Activated B cell treated with CpG ODN at 0.5 μM for 24 hours (primary cell): ENCODE results near the gene TPM2. TPM values are rescaled to one million over a fixed set of nuclear protein-coding genes. Genes with fewer than 3 reads are reported as not detected.

Source experiments
- ATAC-seq: fragments of 200-7000 bp; cut with Tn5 transposase; one replicate; pipeline ENCODE4 v1.10.0; 2021; ENCODE audit warnings: low read depth, mild to moderate bottlenecking, moderate library complexity
- CTCF ChIA-PET: fragments of 350-600 bp; sonication (Branson Sonifier 250); formaldehyde crosslinking; loops from one replicate; lab custom pipeline; 2021; ENCODE audit warnings: antibody characterized with exemption; lab: Charles Lee
- POLR2A ChIA-PET: fragments of 350-600 bp; sonication (Branson Sonifier 250); formaldehyde crosslinking; loops from one replicate; lab custom pipeline; 2021; ENCODE audit warnings: antibody characterized with exemption; lab: Charles Lee
- DNase-seq: peaks from one replicate; pipeline ENCODE4 v3.0.0; 2022
- H3K27ac Mint-ChIP-seq: one replicate; pipeline ENCODE4 v1.8.0; 2020; ENCODE audit warnings: mixed read lengths
- H3K27me3 Mint-ChIP-seq: one replicate; pipeline ENCODE4 v1.8.0; 2021; ENCODE audit warnings: mixed read lengths
- H3K36me3 Mint-ChIP-seq: one replicate; pipeline ENCODE4 v1.8.0; 2021; ENCODE audit warnings: low read depth, mixed read lengths
- H3K4me1 Mint-ChIP-seq: one replicate; pipeline ENCODE4 v1.8.0; 2021; ENCODE audit warnings: mixed read lengths
- H3K4me3 Mint-ChIP-seq: one replicate; pipeline ENCODE4 v1.8.0; 2020; ENCODE audit warnings: mild to moderate bottlenecking, mixed read lengths
- H3K9me3 Mint-ChIP-seq: one replicate; pipeline ENCODE4 v1.8.0; 2020; ENCODE audit warnings: mixed read lengths
- CTCF ChIP-seq: fragments of 200-600 bp; IDR thresholded peaks from one replicate; pipeline ENCODE4 v1.8.0; 2022; ENCODE audit warnings: antibody characterized with exemption, mild to moderate bottlenecking
- intact Hi-C: fragments of 100-400 bp; cut with micrococcal nuclease; formaldehyde crosslinking; loops from one replicate; pipeline ENCODE4 v1.15.1; 2024
- total RNA-seq: library from RNA; stranded (reverse); gene quantifications from 2 replicates; pipeline ENCODE4 v1.2.3, GENCODE V29; 2022

TPM2 gene
- total RNA-seq, 1 donor from 2014 or later: 2.0 TPM

GRCh38 chr9:35690294-35690613, 529 bp upstream of the TPM2 start:
- DNase-seq: no peak
- ATAC-seq: peak; percentile 21

DNA sequence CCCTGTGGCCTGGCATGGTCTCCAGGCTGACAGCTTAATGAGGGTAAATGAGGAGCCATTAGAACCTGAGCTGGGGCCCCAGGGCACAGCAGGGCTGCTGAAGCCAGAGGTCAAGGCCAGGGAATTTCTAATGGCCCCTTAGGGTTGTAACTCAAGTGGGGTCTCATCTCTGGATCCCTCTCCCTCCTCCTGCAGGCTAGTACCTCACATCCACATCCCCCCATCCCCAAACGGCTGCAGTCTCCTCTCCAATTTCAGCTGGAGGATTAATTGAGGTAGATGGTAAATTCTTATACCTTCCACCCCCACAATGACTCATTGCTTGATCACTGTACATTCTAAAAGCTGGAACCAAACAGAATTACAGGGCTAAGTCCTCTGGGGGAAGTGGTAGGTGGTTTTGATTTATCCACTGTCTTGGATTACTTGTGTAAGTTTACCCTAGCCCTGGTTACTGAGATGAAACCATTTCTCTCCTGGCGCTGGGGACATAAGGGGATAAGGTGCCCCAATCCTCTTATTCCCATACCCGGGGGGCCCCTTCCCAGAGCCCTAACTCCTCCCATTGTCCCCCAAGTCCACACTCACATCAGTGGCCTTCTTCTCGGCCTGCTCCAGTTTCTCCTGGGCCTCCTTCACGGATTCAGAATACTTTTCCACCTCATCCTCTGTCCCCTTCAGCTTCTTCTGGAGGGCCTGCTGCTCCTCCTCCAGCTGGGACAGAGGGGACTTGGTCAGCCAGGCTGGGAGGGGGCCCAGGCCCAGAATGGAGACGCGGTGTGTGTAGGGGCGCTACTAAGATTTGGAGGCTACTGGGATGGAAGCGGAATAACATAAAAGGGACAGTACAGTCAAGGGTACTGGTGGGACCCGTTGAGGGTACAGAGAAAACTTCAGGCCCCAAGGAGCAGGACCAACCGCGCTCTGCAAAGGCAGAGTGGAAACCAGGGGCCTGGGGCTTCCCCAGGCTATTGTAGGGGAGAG, 875 bp downstream of the TPM2 start:
- no peak for TF ChIP-seq CTCF
- ChIA-PET CTCF (interaction anchor here (1.2 to 3.6 kb wide), 2 partner anchors 7 to 30 kb away, joined by 4 to 23 read pairs; partner anchors contain the start of gene CCDC107), POLR2A (interaction anchor here (1.0 to 1.8 kb wide), 3 partner anchors 8 to 73 kb away, joined by 3 to 4 read pairs (median 3); no protein-coding TSS in a partner anchor)
- H3K27me3 Mint-ChIP-seq: no peaks in the 10 kb centered on the region
- H3K4me1 Mint-ChIP-seq: peaks cover 12% of the 10 kb centered on the region
- H3K9me3 Mint-ChIP-seq: no peaks in the 10 kb centered on the region
- no peak overlapping the region for H3K27ac Mint-ChIP-seq
- DNase-seq: no peak
- intact Hi-C loops: no loop called here
- H3K4me3 Mint-ChIP-seq: peak overlapping the region; percentile 67
- ATAC-seq: no peak
- peaks cover 2% of the 10 kb centered on the region for H3K36me3 Mint-ChIP-seq

More at GRCh38 chr9:35690294-35690613, 529 bp upstream of the TPM2 start:
- Mint-ChIP-seq H3K9me3 (no peaks in the 10 kb centered on the region), H3K27ac (no peak overlapping the region), H3K27me3 (no peaks in the 10 kb centered on the region), H3K4me3 (peak overlapping the region; percentile 86), H3K36me3 (peaks cover 2% of the 10 kb centered on the region), H3K4me1 (peaks cover 12% of the 10 kb centered on the region)
- TF ChIP-seq CTCF: no peak
- CTCF ChIA-PET: interaction anchor here (0.8 to 3.1 kb wide), 3 partner anchors 25 to 192 kb away, joined by 3 to 8 read pairs (median 4); partner anchors contain the start of gene ARHGEF39
- intact Hi-C loops: loop anchor here (1.0 kb wide), 1 partner anchor 25 kb away; the partner anchor contains the start of gene ARHGEF39
- POLR2A ChIA-PET: interaction anchor here (0.6 to 1.6 kb wide), 10 partner anchors 14 to 707 kb away, joined by 3 to 6 read pairs (median 4); partner anchors contain the start of genes CCDC107, CREB3, RMRP and TLN1

DNA sequence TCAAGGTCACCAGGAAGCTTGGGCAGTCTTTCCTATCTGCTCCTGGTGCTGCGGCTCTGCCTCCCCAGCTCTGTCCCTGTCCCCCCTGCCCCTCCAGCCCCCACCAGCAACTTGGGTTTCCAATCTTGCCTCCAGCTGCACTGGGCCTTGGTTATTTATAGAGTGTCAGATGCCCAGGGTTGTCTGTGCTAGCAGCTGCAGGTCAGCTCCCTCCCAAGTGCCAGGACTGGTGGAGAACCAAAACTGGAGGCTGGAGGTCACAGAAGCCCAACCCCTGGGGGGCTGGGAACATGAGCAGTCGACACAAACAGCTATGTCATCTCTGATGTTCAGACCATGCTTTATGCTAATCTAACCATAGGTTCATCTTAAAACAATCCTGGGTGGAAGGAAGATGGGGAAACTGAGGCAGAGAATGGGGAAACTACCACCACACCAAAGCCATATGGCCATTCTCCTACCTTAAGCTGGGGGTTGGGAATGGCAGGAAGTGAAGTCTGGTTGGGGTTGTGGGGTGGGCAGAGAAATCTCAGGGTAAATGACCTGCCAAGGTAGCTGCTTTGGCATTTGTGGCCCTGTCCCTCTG, 1.7 kb downstream of the TPM2 start:
- ATAC-seq: no peak
- peaks cover 2% of the 10 kb centered on the region for H3K36me3 Mint-ChIP-seq
- no peak for TF ChIP-seq CTCF
- CTCF ChIA-PET: interaction anchor here (1.2 to 3.6 kb wide), 2 partner anchors 8 to 30 kb away, joined by 4 to 23 read pairs; partner anchors contain the start of gene CCDC107
- no peak overlapping the region for H3K27ac Mint-ChIP-seq
- DNase-seq: no peak
- no peak overlapping the region for H3K4me3 Mint-ChIP-seq
- intact Hi-C loops: no loop called here
- no peaks in the 10 kb centered on the region for H3K9me3 Mint-ChIP-seq
- H3K4me1 Mint-ChIP-seq: peaks cover 12% of the 10 kb centered on the region
- POLR2A ChIA-PET: interaction anchor here (1.0 to 1.8 kb wide), 3 partner anchors 9 to 72 kb away, joined by 3 to 4 read pairs (median 3); no protein-coding TSS in a partner anchor
- H3K27me3 Mint-ChIP-seq: no peaks in the 10 kb centered on the region

DNA sequence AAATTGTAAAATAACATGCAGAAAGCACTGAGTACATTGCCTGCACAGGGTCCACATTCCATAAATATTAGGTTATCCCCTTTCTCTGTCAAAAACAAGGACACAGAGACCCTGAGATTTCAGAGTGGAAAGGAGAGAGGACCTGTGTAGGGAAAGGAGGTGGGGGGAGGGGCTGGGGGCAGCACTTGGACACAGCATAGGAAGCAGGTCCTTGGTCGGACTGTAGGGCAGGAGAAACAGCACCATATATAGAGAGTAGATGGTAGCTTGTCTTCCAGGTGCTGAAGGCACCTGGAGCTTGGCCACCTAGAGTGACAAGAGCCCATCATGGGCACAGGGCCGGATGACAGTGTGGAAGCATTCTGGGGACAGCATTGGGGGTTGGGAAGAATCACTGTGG, 2.4 kb downstream of the TPM2 start:
- Mint-ChIP-seq H3K27ac (peak overlapping the region; percentile 48), H3K9me3 (no peaks in the 10 kb centered on the region), H3K36me3 (peaks cover 2% of the 10 kb centered on the region), H3K4me1 (peaks cover 12% of the 10 kb centered on the region), H3K27me3 (no peaks in the 10 kb centered on the region), H3K4me3 (no peak overlapping the region)
- TF ChIP-seq CTCF: no peak
- intact Hi-C loops: no loop called here
- ATAC-seq: no peak
- ChIA-PET POLR2A (interaction anchor here (1.6 to 1.8 kb wide), 2 partner anchors 9 to 23 kb away, joined by 3 to 4 read pairs; no protein-coding TSS in a partner anchor), CTCF (interaction anchor here (3.6 kb wide), 1 partner anchor 8 kb away, joined by 23 read pairs; no protein-coding TSS in a partner anchor)
- DNase-seq: no peak
